Measurements from ENCODE around the gene PDE8A.
"Not testable (repeated sequence)": the region's sequence is repeated elsewhere in the genome, so short reads cannot be mapped to it uniquely, and the experiment has no call there.

PDE8A gene

DNA sequence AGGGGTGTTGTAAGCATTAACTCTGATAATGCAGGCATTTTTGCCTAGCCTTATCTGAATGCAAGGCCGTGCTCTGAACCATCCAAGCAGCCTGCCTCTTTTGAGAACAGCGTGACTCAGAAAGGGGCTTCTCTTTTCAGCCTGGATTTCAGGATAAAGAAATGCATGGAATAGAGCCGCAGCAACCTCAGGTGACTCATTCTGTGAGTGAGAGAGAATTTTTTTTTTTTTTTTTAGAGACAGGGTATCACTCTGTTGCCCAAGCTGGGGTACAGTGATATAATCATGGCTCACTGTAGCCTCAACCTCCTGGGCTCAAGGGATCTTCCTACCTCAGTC is 20.6 kb upstream of the PDE8A start:
- DNase-seq: no peak

- no peak for DNase-seq
Observed at GRCh38 chr15:84961707-84962106, 19.9 kb upstream of the PDE8A start.

- no peak for DNase-seq
Observed at GRCh38 chr15:84962955-84963354, 18.7 kb upstream of the PDE8A start.

DNA sequence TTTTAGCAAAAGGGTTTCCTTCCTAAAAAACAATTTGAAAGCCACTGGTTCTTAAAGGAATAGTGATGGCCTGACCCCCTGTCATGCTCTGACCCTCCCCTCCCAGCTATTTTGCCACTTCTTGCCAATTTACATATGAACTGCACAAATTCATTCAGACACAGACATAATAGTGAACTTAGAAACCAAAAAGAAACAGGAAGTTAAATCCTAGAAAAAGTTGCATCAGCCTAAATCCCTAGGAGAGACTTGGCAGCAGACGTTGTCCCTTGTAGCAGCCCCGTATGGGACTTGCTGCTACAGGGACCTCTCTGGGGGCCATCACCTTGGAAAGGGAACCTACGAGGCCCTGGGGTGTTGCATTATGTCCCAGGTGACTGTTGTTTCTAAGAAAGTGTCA is 14.3 kb upstream of the PDE8A start:
- DNase-seq: no peak

DNA sequence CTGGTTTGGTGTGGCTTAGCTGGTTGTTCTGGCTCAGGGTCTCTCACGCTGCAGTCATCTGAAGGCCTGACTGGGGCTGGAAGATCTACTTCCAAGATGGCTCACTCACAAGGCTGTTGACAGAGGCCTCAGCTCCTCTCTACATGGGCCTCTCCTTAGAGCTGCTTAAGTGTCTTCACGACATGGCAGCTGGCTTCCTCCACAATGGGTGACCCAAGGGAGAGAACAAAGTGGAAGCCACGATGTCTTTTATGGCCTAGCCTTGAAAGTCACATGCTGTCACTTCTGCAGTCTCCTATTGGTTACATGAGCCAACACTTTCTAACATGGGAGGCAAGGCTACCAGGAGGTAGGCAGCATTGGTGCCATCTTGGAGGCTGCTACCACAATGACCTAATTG is 13.4 kb upstream of the PDE8A start:
- no peak for DNase-seq

GRCh38 chr15:84969257-84969656 is 12.4 kb upstream of the PDE8A start:
- no peak for DNase-seq

GRCh38 chr15:84970843-84971242 is 10.8 kb upstream of the PDE8A start:
- DNase-seq: no peak

DNA sequence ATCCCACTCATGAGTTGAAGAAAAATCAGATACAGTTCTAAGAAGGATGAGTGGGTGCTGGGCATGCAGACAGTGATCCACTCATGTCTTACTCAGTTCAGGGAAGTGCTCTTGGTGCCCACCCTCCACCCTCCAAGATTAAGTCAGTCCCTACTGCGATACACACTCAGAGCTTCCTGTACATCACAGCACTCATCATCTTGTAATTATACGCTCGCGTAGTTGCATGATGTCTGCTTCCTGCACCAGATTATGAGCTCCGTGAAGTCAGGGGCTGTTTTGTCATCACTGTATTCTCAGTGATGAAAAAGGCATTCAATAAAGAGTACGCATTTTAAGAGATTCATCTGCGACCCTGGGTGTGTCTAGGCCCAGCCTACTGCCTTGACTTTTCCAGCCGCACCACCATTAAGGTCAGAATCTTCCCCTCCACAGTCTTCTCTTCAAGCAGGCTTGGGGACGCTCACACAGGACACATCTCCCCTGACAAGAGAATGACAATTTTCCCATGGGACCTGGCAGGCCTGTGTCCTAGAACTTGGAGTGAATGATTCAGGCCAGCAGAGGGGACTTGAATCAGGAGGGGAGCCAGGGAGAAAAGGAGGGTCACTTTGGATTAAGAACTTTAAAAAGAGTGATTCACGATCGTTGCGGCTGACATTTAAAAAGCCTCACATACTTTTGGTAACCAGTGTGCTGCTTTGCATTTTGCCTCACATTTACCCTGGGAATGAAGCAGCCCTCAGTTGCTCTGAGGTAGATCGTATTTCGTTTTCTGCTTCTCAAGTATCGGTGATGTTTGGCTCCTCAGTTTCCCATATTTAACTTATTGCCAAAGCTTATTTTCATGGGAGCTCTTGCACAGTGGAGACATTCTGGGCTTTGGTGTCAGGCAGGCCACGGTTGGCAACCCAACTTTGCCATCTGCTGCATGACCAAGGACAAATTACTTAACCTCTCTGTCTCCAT is 7.9 kb upstream of the PDE8A start:
- DNase-seq: no peak

DNA sequence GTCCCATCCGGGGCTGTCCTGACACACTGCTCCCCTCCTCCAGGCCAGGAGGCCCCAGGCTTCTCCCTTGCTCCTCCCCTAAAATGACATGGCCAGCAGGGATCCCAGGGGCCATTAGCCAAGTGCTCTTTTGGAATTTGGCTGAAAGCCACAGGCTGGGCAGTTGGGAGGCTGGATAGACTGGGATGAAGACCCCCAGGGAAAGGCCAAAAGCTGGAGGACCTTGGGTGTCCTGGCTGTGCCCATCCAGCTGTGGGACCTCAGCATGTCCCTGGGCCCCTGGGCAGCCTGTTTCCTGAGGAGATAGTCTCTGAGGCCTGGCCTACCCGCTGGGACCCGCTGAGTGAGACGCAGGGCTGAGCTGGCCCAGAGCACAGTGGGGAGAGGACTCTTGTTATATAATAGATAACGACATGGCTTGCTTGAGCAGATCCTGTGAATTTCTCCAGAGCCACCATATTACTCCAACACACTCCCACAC is 5.7 kb upstream of the PDE8A start:
- DNase-seq: no peak

DNA sequence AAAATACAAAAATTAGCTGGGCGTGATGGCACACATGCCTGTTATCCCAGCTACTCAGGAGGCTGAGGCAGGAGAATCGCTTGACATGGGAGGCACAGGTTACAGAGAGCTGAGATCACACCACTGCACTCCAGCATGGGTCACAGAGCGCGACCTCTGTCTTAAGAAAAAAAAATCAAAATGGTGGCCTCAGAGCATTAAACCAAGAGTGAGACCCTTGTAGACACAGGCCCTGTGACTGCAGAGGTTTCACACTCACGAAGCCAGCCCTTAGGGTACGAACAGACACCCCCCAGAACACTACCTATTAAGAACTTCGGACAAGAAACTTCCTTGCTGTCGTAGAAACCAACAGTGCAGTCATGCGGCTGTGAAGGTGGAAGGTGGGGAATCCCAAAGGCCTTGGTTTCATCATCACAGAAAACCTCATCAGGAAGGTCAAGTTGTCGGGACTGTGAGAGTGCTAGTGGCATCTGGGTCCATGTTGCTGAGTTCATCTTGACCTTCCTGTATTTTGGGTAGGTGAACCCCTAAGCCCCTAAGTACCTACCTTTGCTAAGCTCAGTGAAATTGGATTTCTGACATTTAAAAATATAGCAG is 4.8 kb upstream of the PDE8A start:
- DNase-seq: no peak

DNA sequence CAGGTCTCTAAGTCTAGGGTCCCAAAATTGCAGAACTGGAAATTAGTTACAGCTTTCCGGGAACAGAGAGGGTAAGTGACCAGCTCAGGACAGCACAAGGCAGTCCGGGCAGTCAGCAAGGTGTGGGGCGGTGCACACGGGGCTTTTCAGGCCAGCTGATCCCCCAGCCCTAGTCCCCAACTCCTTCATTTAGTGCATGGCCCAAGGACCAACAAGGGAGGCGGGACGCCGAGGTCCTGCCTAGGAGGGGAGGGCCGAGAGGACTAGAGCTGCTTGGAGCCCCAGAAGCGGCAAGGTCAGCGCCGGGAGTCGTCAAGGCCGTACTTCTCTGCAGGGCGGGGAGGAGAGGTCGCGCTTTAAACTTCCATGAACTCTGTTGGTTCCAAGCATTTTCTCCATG is 2.0 kb upstream of the PDE8A start:
- no peak for DNase-seq

DNA sequence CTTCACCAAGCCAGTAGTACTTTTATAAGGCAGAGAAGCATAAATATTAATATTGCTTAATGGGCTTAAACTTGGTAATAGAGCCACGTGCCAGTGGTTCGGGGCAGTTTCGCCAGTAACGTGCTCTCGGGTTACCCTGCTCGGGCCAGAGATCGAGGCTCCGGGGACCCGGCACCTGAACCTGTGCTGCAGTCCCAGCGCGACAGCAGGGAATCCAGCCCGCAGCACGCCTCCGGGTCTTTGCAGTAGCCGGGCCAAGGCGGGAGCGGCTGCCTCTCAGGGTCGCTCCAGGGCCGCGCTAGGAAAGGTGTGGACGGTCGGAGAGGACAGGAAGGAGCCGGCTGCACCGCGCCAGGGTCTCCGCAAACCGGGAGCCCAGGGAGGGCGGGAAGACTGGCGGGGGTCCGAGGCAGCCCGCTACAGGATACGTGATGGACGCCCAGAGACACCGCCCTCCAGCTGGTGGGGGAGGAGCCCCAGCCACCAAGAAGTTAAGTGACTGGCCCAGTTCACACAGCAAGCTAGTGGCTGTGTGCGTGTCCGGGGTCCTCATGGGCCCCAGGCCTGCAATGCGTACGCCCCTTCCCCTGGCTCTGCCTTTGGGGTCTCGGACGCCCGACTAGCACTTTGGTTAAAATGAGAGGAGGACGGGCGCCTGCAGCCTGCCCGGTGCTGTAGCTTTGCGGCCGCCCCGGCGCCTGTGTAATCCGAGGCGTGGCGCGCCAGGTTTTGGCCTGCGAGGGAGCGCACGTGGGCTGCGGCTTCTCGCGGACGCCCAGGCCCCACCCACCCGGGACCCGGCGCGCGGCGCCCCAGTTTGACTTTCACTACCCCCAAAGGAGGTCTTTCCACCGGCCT is 1.2 kb upstream of the PDE8A start:
- DNase-seq: peak; percentile 85

DNA sequence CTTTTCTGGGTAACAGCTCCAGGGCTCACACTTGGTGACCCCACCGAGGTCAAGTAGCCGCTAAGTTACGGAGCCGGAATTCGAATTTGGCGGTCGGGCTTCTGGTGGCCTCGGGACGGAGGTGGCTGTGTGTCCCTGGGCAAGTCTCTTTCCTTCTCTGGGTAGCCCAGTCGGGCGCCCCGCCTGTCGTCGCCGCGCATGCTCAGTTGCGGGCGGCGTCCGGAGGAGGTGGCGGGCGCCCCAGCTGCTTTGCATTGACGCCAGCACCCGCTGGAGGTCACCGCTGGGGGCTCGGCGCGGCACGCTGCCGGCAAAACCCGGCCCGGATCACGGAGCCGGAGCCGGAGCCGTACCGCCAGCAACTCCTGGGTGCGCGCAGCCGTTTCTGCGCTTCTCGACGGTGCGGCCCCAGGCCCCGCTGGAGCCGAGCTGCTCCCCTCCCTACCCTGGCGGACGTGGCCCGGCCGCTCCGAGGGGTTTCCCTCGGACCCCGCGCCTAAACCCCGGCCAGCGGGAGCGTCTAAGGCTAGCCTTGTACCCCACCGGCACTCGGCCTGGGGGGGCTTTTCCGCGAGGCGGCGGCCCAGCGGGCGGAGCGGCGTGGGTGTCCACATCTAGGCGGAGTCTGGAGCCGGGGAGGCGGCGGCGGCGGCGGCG is 474 bp upstream of the PDE8A start:
- DNase-seq: peak; percentile 97

GRCh38 chr15:84982301-84982920 is 755 bp downstream of the PDE8A start:
- DNase-seq: peak; percentile 60

- DNase-seq: no peak
Observed at GRCh38 chr15:84983294-84983693, 1.6 kb downstream of the PDE8A start.

DNA sequence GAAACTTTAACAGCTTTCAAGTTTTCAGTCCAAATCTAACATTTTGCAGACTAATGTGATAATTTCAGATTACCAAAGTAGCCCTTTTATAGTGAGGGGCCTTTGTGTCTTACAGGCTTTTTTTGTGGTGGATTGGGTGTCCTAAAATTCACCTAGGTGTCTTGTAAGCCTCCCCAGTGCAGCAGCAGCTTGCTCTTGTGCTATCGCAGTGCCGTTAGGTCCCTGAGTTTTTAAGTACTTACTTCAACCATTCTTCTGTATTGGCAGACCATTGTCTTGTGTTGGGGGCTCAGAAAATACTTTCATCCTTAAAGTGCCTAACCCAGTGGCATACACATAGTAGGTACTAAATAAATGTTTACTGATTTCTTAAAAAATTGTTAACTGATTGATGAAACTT is 2.1 kb downstream of the PDE8A start:
- no peak for DNase-seq

- no peak for DNase-seq
Observed at GRCh38 chr15:84985158-84985557, 3.5 kb downstream of the PDE8A start.

GRCh38 chr15:84987351-84987750 is 5.7 kb downstream of the PDE8A start:
- not testable (repeated sequence) for DNase-seq

DNA sequence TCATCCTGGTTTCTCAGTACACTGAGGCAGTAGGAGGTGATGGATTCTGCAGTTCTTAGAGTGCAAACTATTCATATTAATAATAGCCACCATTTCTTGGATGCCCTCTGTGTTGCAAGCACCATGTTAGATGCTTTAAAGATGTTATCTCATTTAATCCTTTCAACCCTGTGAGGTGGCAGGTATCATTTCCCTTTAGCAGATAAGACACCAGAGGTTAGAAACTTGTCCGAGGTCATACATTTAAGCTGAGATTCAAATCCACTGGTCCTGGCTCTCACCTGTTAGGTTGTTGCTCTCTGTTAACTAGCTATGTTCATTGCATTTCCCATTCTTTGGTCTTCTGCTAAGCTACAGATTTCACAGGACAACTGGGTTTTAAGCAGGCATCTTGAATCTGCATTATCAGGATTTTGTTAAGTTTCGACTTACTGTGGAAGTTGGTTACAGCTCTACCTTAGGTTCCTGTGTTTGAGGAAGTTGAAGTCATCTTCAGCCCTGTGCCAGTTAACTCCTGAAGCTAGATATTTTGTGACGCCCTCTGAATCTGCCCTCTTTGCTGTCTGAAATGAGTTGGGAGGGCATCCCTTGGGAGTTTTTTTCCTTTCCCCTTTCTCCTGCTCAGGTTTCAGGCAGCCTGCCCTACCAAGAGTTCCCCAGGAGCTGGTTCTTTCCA is 6.4 kb downstream of the PDE8A start:
- peak; percentile 21 for DNase-seq

- DNase-seq: no peak
Observed at GRCh38 chr15:84988909-84989644, 7.4 kb downstream of the PDE8A start.

- no peak for DNase-seq
Observed at GRCh38 chr15:84990507-84990906, 8.9 kb downstream of the PDE8A start.
